Peyer's patch (tissue), 4 donors: ENCODE results near the gene RNF220.

ENCODE experiments used
- POLR2A ChIP-seq, 2 donors: fragments of 450-650 bp; IDR thresholded peaks; one replicate each; pipeline ENCODE4 v1.5.1; 2017; ENCODE audit warnings: antibody characterized with exemption in 2 of 2, mild to moderate bottlenecking in 2 of 2, moderate library complexity in 2 of 2
- TF ChIP-seq, protein P1 (sequence below), 6 experiments: fragments of 450-650 bp in 4 of 6; fragments of 200-600 bp in 2 of 6; sonication (generic) in 1 of 6; IDR thresholded peaks; one replicate each; pipeline ENCODE4 v1.5.1; 2017 to 2019; ENCODE audit warnings: antibody characterized with exemption in 6 of 6, mild to moderate bottlenecking in 3 of 6, moderate library complexity in 1 of 6

DNA sequence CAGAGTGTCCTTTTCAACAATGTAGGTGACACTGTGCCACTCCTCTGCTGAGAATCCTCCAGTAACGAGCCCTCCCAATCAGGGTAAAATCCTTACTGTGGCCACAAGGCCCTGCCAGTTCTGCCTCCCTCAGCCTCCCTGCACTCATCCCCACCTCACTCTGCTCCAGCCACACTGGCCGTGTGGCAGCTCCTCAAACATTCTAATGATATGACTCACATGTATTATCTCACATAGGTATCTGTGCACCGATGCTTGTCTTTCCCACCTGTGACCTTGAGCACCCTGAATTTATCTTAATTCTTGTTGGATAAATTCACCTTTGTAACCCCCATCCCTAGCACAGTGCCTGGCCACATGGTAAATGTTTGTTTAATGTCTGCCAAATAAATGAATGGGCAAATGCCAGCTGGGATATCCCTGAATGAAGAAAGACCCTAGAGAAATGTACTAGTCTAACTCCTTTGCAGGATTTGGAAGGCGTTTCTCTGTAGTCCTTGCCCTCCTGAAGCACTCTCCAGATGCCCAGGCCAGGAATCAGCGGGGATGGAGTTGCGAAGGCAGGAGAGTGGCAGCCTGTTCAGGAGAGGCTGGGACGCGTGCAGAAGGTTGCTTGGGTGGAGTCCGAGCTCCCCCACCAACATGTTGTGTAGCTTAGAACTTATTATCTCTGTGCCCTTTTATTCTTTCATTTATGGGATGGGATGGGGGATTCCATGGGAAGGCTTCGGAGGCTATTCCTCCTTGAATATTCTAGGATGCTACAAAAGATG lies 163.3 kb downstream of the RNF220 start:
- TF ChIP-seq, protein P1, sequence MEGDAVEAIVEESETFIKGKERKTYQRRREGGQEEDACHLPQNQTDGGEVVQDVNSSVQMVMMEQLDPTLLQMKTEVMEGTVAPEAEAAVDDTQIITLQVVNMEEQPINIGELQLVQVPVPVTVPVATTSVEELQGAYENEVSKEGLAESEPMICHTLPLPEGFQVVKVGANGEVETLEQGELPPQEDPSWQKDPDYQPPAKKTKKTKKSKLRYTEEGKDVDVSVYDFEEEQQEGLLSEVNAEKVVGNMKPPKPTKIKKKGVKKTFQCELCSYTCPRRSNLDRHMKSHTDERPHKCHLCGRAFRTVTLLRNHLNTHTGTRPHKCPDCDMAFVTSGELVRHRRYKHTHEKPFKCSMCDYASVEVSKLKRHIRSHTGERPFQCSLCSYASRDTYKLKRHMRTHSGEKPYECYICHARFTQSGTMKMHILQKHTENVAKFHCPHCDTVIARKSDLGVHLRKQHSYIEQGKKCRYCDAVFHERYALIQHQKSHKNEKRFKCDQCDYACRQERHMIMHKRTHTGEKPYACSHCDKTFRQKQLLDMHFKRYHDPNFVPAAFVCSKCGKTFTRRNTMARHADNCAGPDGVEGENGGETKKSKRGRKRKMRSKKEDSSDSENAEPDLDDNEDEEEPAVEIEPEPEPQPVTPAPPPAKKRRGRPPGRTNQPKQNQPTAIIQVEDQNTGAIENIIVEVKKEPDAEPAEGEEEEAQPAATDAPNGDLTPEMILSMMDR (IDR thresholded peaks at IDR 0.05): no peak
- no peak for TF ChIP-seq POLR2A (IDR thresholded peaks at IDR 0.05)
